HepG2 (cell line): ENCODE results near the gene CCN6. TPM values are rescaled to one million over a fixed set of nuclear protein-coding genes. Genes with fewer than 3 reads are reported as not detected.
A peak's percentile ranks its signal among the peaks of the same experiment; 100 is the strongest.

ENCODE experiments used
- ARNT2 ChIP-seq: sonication (generic); formaldehyde crosslinking; IDR thresholded peaks from 2 replicates; pipeline ENCODE4 v1.8.0; 2022; ENCODE audit warnings: mild to moderate bottlenecking, low read depth, missing genetic modification reagents, moderate library complexity
- ATF7 ChIP-seq, 2 experiments: fragments of 450-650 bp in 1 of 2; sonication (generic) in 1 of 2; formaldehyde crosslinking in 1 of 2; IDR thresholded peaks; 2 replicates each; pipeline versions ENCODE4 v1.4.0 to v1.6.1; 2016 to 2020; ENCODE audit warnings: antibody characterized with exemption in 1 of 2, mild to moderate bottlenecking in 1 of 2, missing genetic modification reagents in 1 of 2
- BHLHE40 ChIP-seq: IDR thresholded peaks from 2 replicates; pipeline ENCODE4 v1.6.1; 2011; ENCODE audit warnings: low read length, improper control_type of control experiment
- CSRNP1 ChIP-seq: sonication (generic); formaldehyde crosslinking; IDR thresholded peaks from 2 replicates; pipeline ENCODE4 v1.8.1; 2023; ENCODE audit warnings: mild to moderate bottlenecking, missing genetic modification reagents
- FOXJ3 ChIP-seq: sonication (generic); formaldehyde crosslinking; IDR thresholded peaks from 2 replicates; pipeline ENCODE4 v1.4.0; 2020; ENCODE audit warnings: missing genetic modification reagents, mild to moderate bottlenecking, borderline replicate concordance
- GMEB2 ChIP-seq: IDR thresholded peaks from 2 replicates; pipeline ENCODE4 v1.6.1; 2016; ENCODE audit warnings: missing biosample characterization, missing genetic modification reagents, low read depth
- PHF8 ChIP-seq: sonication (generic); formaldehyde crosslinking; IDR thresholded peaks from 2 replicates; pipeline ENCODE4 v1.5.0; 2020; ENCODE audit warnings: missing genetic modification reagents
- PRDM15 ChIP-seq: sonication (generic); formaldehyde crosslinking; IDR thresholded peaks from 2 replicates; pipeline ENCODE4 v1.4.0; 2020; ENCODE audit warnings: missing genetic modification reagents
- SNAPC4 ChIP-seq: sonication (generic); formaldehyde crosslinking; IDR thresholded peaks from 2 replicates; pipeline ENCODE4 v1.4.0; 2020; ENCODE audit warnings: mild to moderate bottlenecking, missing genetic modification reagents
- ZNF136 ChIP-seq: sonication (generic); formaldehyde crosslinking; IDR thresholded peaks from 2 replicates; pipeline ENCODE4 v1.8.1; 2022; ENCODE audit warnings: low read depth, mild to moderate bottlenecking, moderate library complexity, missing genetic modification reagents
- ZNF235 ChIP-seq: sonication (generic); formaldehyde crosslinking; IDR thresholded peaks from 2 replicates; pipeline ENCODE4 v1.8.1; 2023; ENCODE audit warnings: mild to moderate bottlenecking, missing genetic modification reagents, borderline replicate concordance
- ZNF430 ChIP-seq: sonication (generic); formaldehyde crosslinking; IDR thresholded peaks from 2 replicates; pipeline ENCODE4 v1.9.0; 2021; ENCODE audit warnings: mild to moderate bottlenecking, missing genetic modification reagents
- ZNF543 ChIP-seq: sonication (generic); formaldehyde crosslinking; IDR thresholded peaks from 2 replicates; pipeline ENCODE4 v1.4.0; 2020; ENCODE audit warnings: mild to moderate bottlenecking, missing genetic modification reagents
- ZNF709 ChIP-seq: sonication (generic); formaldehyde crosslinking; IDR thresholded peaks from 2 replicates; pipeline ENCODE4 v1.5.0; 2020; ENCODE audit warnings: mild to moderate bottlenecking, missing genetic modification reagents
- polyA plus RNA-seq, 8 experiments: library from polyadenylated mRNA; depleted of rRNA in 3 of 8; stranded (reverse) in 7 of 8; unstranded in 1 of 8; fragments of >200 nt; fragmentation: Illumina TruSeq in 4 of 8; extraction: Trizol in 4 of 8; gene quantifications; 2 replicates each; pipeline versions ENCODE4 v1.2.1 to v1.2.3, GENCODE V29; 2011 to 2016; ENCODE audit warnings: low read depth in 4 of 8, missing spikeins in 1 of 8, mixed read lengths in 1 of 8; ENCODE audit not compliant: insufficient read depth in 1 of 8
- total RNA-seq, 5 experiments: library from RNA; depleted of rRNA; stranded (reverse); fragments of >200 nt; fragmentation: Illumina TruSeq; extraction: Trizol; gene quantifications; 2 replicates each; pipeline ENCODE4 v1.2.3, GENCODE V29; 2016; ENCODE audit warnings: low read depth in 1 of 5

The CCN6 gene
- total and polyA plus RNA-seq, 2 of the 13 experiments (the other 11 are each of a cell fraction or from before 2014, with no cell fraction given): not detected

- no peak for TF ChIP-seq BHLHE40
- no peak for TF ChIP-seq SNAPC4
- TF ChIP-seq ATF7 (IDR thresholded peaks at IDR 0.05): no peak
- TF ChIP-seq ATF7 (CRISPR knock-in tag; IDR thresholded peaks at IDR 0.05): no peak
- TF ChIP-seq GMEB2 (CRISPR knock-in tag): no peak
- no peak for TF ChIP-seq ZNF235
- TF ChIP-seq PRDM15 (CRISPR knock-in tag): peak; percentile 60; the same call in 1 of the 2 replicates
- no peak for TF ChIP-seq ZNF543
- no peak for TF ChIP-seq ZNF709 (CRISPR knock-in tag)
- no peak for TF ChIP-seq ZNF430 (CRISPR knock-in tag)
- no peak for TF ChIP-seq CSRNP1
- TF ChIP-seq PHF8 (CRISPR knock-in tag): no peak
- TF ChIP-seq ZNF136 (CRISPR knock-in tag): no peak
- no peak for TF ChIP-seq ARNT2 (CRISPR knock-in tag)
- TF ChIP-seq FOXJ3: no peak
Measured at GRCh38 chr6:112029045-112029822, 24.7 kb upstream of the CCN6 start (continued).
